OCI-LY7 (cell line): ENCODE data around the gene MRPL20. TPM values are rescaled to one million over a fixed set of nuclear protein-coding genes. Genes with fewer than 3 reads are reported as not detected.
"Not testable (repeated sequence)": the region's sequence is repeated elsewhere in the genome, so short reads cannot be mapped to it uniquely, and the experiment has no call there.

Experiments used
- BruUV-seq: library from RNA; stranded (reverse); fragments of 400-500 nt; replicated peaks from 2 replicates; lab custom pipeline; 2021; lab: Mats Ljungman, UMichigan
- CTCF ChIA-PET: fragments of 300-600 bp; sonication (Branson Sonifier 250); formaldehyde crosslinking; loops from one replicate; lab custom pipeline; 2022; ENCODE audit warnings: antibody characterized with exemption; ENCODE audit not compliant: unreplicated experiment; lab: Charles Lee
- POLR2A ChIA-PET: fragments of 300-600 bp; sonication (Branson Sonifier 250); formaldehyde crosslinking; loops from one replicate; lab custom pipeline; 2022; ENCODE audit warnings: antibody characterized with exemption; lab: Charles Lee
- DNase-seq: peaks from one replicate; pipeline ENCODE4 v3.0.0-alpha.2; 2015; ENCODE audit warnings: low spot score
- H2AFZ ChIP-seq: fragments of 200-600 bp; sonication (generic), shearing (Covaris generic); 2 replicates; pipeline ENCODE4 v1.6.1; 2014; ENCODE audit warnings: mild to moderate bottlenecking, antibody characterized with exemption, low read length, moderate library complexity
- H3K27ac ChIP-seq: fragments of 200-600 bp; sonication (generic); 2 replicates; pipeline ENCODE4 v1.5.1; 2014; ENCODE audit warnings: mixed run types, low read depth, mild to moderate bottlenecking, moderate library complexity, low read length, inconsistent platforms; ENCODE audit not compliant: poor library complexity, severe bottlenecking
- H3K36me3 ChIP-seq: fragments of 200-600 bp; sonication (generic); 2 replicates; pipeline ENCODE4 v1.6.1; 2014; ENCODE audit warnings: mild to moderate bottlenecking, antibody characterized with exemption, low read length, moderate library complexity, mixed read lengths; ENCODE audit not compliant: insufficient read depth
- H3K4me1 ChIP-seq: fragments of 200-600 bp; sonication (generic); 2 replicates; pipeline ENCODE4 v1.5.1; 2014; ENCODE audit warnings: mild to moderate bottlenecking, low read length; ENCODE audit not compliant: insufficient read depth, poor library complexity, severe bottlenecking
- H3K4me2 ChIP-seq: fragments of 200-600 bp; sonication (generic); 2 replicates; pipeline ENCODE4 v1.6.1; 2014; ENCODE audit warnings: mild to moderate bottlenecking, low read length
- H3K4me3 ChIP-seq: fragments of 200-600 bp; sonication (generic); 2 replicates; pipeline ENCODE4 v1.5.1; 2014; ENCODE audit warnings: mild to moderate bottlenecking, low read depth, low read length; ENCODE audit not compliant: poor library complexity, severe bottlenecking
- H3K79me2 ChIP-seq: fragments of 200-600 bp; sonication (generic); 2 replicates; pipeline ENCODE4 v1.6.1; 2016; ENCODE audit warnings: low read depth, mild to moderate bottlenecking, low read length, moderate library complexity, mixed read lengths; ENCODE audit not compliant: insufficient read depth
- H3K9me2 ChIP-seq: fragments of 200-600 bp; sonication (generic); 2 replicates; pipeline ENCODE4 v1.6.1; 2016; ENCODE audit warnings: mild to moderate bottlenecking, low read length, mixed read lengths; ENCODE audit not compliant: insufficient read depth
- H3K9me3 ChIP-seq: fragments of 200-600 bp; sonication (generic); 2 replicates; pipeline ENCODE4 v1.6.1; 2014; ENCODE audit warnings: mild to moderate bottlenecking, mixed run types, low read length, mixed read lengths
- H4K20me1 ChIP-seq: fragments of 200-600 bp; sonication (generic); 2 replicates; pipeline ENCODE4 v1.6.1; 2014; ENCODE audit warnings: mild to moderate bottlenecking, antibody characterized with exemption, low read length, moderate library complexity, mixed read lengths; ENCODE audit not compliant: insufficient read depth
- EZH2phosphoT487 ChIP-seq: fragments of 200-600 bp; sonication (generic); IDR thresholded peaks from 2 replicates; pipeline ENCODE4 v1.6.1; 2018; ENCODE audit warnings: low read depth, borderline replicate concordance, mild to moderate bottlenecking, mixed run types, antibody characterized with exemption, low read length, moderate library complexity, mixed read lengths
- intact Hi-C: fragments of 100-400 bp; cut with micrococcal nuclease; formaldehyde crosslinking; loops from one replicate; pipeline ENCODE4 v1.10.0; 2022; ENCODE audit not compliant: unreplicated experiment
- total RNA-seq, 2 experiments: library from RNA; depleted of rRNA in 1 of 2; stranded (reverse); fragments of >200 nt in 1 of 2; shearing (Covaris generic) in 1 of 2; gene quantifications; 2 replicates each; pipeline ENCODE4 v1.2.3, GENCODE V29; 2014 to 2022
- TF ChIP-seq, protein P1 (sequence below): fragments of 200-600 bp; sonication (generic); conservative IDR thresholded peaks from 2 replicates; pipeline ENCODE4 v1.5.1; 2014; ENCODE audit warnings: mild to moderate bottlenecking, antibody characterized with exemption, low read length, moderate library complexity, mixed read lengths

The MRPL20 gene
- total RNA-seq, 2 experiments from 2014 or later = 143 to 165 TPM

DNA sequence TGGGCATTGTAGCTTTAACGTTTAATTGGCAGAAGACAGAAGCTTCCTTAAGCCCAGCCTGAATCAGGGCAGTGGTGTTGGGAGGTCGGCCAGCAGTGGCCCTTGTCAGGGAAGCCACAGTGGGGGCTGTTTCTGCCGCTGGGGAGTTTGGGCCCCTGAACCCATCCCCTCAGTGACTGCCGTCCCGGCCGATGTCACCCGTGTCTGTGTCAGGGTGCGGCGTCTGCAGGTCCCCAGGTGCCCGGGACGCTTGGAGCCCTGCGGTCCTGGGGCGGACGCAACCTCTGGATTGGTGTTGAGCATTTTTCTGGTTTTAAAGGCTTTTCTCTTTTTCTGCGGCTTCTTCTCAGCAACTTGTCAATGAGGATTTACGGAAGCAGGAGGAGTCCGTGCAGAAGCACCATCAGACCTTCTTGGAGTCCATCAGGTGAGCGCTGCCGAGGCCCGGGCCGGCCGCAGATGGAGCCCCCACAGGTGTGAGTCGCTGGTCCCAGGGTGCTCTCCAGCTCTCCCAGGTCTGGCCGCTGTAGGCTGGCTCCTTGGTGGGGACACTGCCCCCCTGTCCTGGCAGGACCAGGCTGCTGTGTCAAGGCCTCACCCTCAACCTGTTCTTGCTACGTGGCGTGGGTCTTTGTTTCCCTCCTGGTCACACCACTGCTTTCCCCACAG, 44.7 kb upstream of the MRPL20 start:
- TF ChIP-seq EZH2phosphoT487 = no peak
- TF ChIP-seq, protein P1, sequence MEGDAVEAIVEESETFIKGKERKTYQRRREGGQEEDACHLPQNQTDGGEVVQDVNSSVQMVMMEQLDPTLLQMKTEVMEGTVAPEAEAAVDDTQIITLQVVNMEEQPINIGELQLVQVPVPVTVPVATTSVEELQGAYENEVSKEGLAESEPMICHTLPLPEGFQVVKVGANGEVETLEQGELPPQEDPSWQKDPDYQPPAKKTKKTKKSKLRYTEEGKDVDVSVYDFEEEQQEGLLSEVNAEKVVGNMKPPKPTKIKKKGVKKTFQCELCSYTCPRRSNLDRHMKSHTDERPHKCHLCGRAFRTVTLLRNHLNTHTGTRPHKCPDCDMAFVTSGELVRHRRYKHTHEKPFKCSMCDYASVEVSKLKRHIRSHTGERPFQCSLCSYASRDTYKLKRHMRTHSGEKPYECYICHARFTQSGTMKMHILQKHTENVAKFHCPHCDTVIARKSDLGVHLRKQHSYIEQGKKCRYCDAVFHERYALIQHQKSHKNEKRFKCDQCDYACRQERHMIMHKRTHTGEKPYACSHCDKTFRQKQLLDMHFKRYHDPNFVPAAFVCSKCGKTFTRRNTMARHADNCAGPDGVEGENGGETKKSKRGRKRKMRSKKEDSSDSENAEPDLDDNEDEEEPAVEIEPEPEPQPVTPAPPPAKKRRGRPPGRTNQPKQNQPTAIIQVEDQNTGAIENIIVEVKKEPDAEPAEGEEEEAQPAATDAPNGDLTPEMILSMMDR = no peak
- Histone ChIP-seq H3K9me3 (no peaks in the 10 kb centered on the region), H3K4me2 (no peak overlapping the region), H3K4me1 (no peaks in the 10 kb centered on the region), H3K36me3 (no peaks in the 10 kb centered on the region), H3K9me2 (no peaks in the 10 kb centered on the region), H3K27ac (no peak overlapping the region), H3K79me2 (no peaks in the 10 kb centered on the region), H2AFZ (no peak overlapping the region), H3K4me3 (no peak overlapping the region), H4K20me1 (no peaks in the 10 kb centered on the region)
- intact Hi-C loops = no loop called here
- no peak for DNase-seq
- ChIA-PET POLR2A (no interaction called here), CTCF (no interaction called here)
- BruUV-seq = no TSS peak

DNA sequence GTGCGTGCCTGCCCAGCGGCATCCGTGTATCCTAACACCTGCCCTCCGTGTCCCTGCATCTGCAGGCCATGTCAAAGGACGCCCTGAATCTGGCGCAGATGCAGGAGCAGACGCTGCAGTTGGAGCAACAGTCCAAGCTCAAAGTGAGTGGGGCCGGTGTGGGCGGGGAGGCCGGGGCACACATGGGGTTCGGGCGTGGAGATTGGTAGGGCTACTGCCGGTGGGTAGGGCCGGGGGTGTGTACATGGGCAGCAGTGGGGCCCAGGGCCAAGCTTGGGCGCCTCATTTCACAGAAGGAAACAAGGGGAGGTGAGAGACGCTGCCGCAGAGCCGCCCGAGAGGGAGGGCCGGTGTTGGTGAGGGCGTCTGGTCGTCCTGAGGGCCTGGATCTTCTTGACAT, 43.5 kb upstream of the MRPL20 start:
- H3K27ac ChIP-seq, BruUV-seq, DNase-seq, H3K4me2 ChIP-seq, H3K36me3 ChIP-seq, H2AFZ ChIP-seq, intact Hi-C loops, H3K4me1 ChIP-seq, H3K4me3 ChIP-seq, H3K79me2 ChIP-seq, H4K20me1 ChIP-seq, H3K9me2 ChIP-seq, H3K9me3 ChIP-seq, POLR2A ChIA-PET: not testable (repeated sequence)
- CTCF ChIA-PET = interaction anchor here (1.0 kb wide), 1 partner anchor 54 kb away, joined by 3 read pairs; no protein-coding TSS in a partner anchor

DNA sequence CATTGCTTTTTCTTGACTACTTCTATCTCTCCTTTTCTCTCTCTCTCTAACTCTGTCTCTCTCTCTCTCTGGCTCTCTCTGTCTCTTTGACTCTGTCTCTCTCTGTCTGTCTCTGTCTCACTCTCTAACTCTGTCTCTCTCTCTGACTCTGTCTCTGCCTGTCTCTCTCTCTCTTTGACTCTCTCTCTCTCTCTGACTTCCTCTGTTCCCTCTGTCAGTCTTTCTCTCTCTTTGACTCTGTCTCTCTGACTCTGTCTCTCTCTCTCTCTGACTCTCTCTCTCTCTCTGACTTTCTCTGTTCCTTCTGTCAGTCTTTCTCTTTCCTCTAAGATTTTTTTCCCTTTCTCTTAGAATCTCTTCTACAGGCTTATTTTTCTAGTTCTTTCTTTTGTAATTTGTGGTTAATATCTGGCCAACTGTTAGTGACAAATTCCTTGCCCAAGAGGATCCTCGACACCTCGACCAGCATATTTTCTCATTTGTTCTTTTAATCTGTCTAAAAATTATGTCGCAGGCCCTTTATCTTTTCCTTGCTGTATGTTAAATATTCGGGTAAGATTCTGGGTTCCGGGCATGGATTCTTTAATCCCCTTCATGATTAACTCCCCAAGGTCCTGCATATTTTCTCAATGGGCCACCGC, 42.1 kb upstream of the MRPL20 start, which contains the start of gene ATAD3C:
ATAD3C (plus strand) TSS at position 591 of the 641 bp plus-strand sequence. CDS start 995 bp downstream, outside the sequence.
- Histone ChIP-seq H3K9me2 (no peaks in the 10 kb centered on the region), H3K27ac (no peak within 1 kb of the TSS), H2AFZ (no peak within 1 kb of the TSS), H3K36me3 (no peaks in the 10 kb centered on the region), H3K4me1 (no peaks in the 10 kb centered on the region), H4K20me1 (no peaks in the 10 kb centered on the region), H3K79me2 (no peaks in the 10 kb centered on the region), H3K4me3 (no peak within 1 kb of the TSS), H3K9me3 (no peaks in the 10 kb centered on the region), H3K4me2 (no peak within 1 kb of the TSS)
- CTCF ChIA-PET = no interaction called here
- DNase-seq = no peak
- TF ChIP-seq, protein P1 = no peak
- TF ChIP-seq EZH2phosphoT487 = no peak
- no TSS peak for BruUV-seq
- intact Hi-C loops = no loop called here
- POLR2A ChIA-PET = no interaction called here

DNA sequence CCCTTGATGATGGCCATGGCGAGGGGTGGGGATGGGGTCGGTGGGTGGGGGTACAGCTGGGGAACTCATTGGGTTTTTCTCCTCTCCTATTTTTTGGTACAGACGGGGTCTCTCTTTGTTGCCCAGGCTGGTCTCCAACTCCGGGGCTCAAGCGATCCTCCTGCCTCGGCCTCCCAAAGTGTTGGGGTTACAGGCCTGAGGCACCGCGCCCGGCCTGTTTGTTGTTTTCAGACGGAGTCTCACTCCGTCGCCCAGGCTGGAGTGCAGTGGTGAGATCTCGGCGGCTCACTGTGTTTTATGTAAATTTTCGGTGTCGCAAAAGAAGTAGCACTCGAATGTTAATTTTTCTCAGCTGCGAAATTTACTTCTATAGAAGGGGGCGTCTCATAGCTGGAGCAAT, 39.5 kb upstream of the MRPL20 start:
- CTCF ChIA-PET, H3K36me3 ChIP-seq, DNase-seq, H3K9me2 ChIP-seq, H3K9me3 ChIP-seq, POLR2A ChIA-PET, H3K79me2 ChIP-seq, H2AFZ ChIP-seq, H3K4me3 ChIP-seq, BruUV-seq, H4K20me1 ChIP-seq, H3K4me1 ChIP-seq, intact Hi-C loops, H3K4me2 ChIP-seq, H3K27ac ChIP-seq: not testable (repeated sequence)
